ENCODE results near the gene DHX34. TPM values are rescaled to one million over a fixed set of nuclear protein-coding genes. Genes with fewer than 3 reads are reported as not detected.
A peak's percentile ranks its signal among the peaks of the same experiment; 100 is the strongest.

Gene DHX34
- total RNA-seq, 1 experiment from 2014 or later = 38.2 TPM

GRCh38 chr19:47352095-47352494 lies 3.0 kb downstream of the DHX34 start:
- Histone ChIP-seq H2AK5ac (ENCODE audit: insufficient read length, low read length) (no peak overlapping the region), H3K14ac (ENCODE audit: insufficient read depth, low read length) (no peak overlapping the region), H4K5ac (ENCODE audit: insufficient read length, low read depth, low read length) (no peak overlapping the region), H3K9ac (ENCODE audit: extremely low read depth, insufficient read length, low read length) (no peak overlapping the region), H3K18ac (ENCODE audit: insufficient read length, low read depth, low read length) (no peak overlapping the region), H3K4me2 (ENCODE audit: insufficient read depth, insufficient read length, low read length) (peak overlapping the region; percentile 6), H4K8ac (replicated peaks; ENCODE audit: insufficient read length, low read depth, low read length) (no peak overlapping the region), H2BK15ac (ENCODE audit: low read depth, low read length) (no peak overlapping the region), H3K27ac (ENCODE audit: insufficient read length, low read depth, low read length) (no peak overlapping the region), H3K56ac (ENCODE audit: insufficient read length, low read depth, low read length) (no peak overlapping the region), H3K9me3 (ENCODE audit: control insufficient read depth, low read depth, low read length) (no peaks in the 10 kb centered on the region), H3K23me2 (ENCODE audit: insufficient read length, low read depth, low read length, poor library complexity, severe bottlenecking) (peaks cover 6% of the 10 kb centered on the region), H2BK120ac (ENCODE audit: low read depth, low read length, poor library complexity, severe bottlenecking) (no peak overlapping the region), H3K27me3 (ENCODE audit: insufficient read depth, low read length) (no peaks in the 10 kb centered on the region), H3K79me1 (ENCODE audit: insufficient read depth, low read depth, low read length, poor library complexity, severe bottlenecking) (peaks cover 14% of the 10 kb centered on the region), H2AFZ (ENCODE audit: low read length) (no peak overlapping the region), H3K23ac (ENCODE audit: insufficient read length, low read depth, low read length) (no peak overlapping the region), H3K4me1 (ENCODE audit: insufficient read depth, low read length) (peaks cover 4% of the 10 kb centered on the region; the same call in 1 of the 2 replicates), H3K79me2 (ENCODE audit: insufficient read depth, low read length) (peaks cover 9% of the 10 kb centered on the region; the same call in 1 of the 2 replicates), H4K91ac (ENCODE audit: insufficient read length, low read depth, low read length) (no peak overlapping the region), H2BK12ac (ENCODE audit: insufficient read length, low read depth, low read length) (no peak overlapping the region), H4K20me1 (ENCODE audit: control insufficient read depth, insufficient read depth, insufficient read length) (no peaks in the 10 kb centered on the region), H2BK20ac (ENCODE audit: low read depth, low read length, poor library complexity, severe bottlenecking) (no peak overlapping the region), H2BK5ac (ENCODE audit: insufficient read length, low read length) (no peak overlapping the region), H3K4ac (ENCODE audit: low read depth, low read length) (no peak overlapping the region; the same call in 1 of the 2 replicates), H3T11ph (ENCODE audit: low read length) (peak overlapping the region; percentile 23)
- H3K4me3 Mint-ChIP-seq = 0 out of 5 replicates have a peak overlapping the region, but pooled peaks of 1 of the 2 experiments have one; percentile 47
- peaks cover 3% of the 10 kb centered on the region in 2 experiments; a peak in 3 of 5 replicates for H3K9me3 Mint-ChIP-seq
- peaks cover 50 to 73% (median 69%) of the 10 kb centered on the region in 3 experiments for H3K36me3 Mint-ChIP-seq (ENCODE audit: insufficient read depth in 1 of 3, low read depth in 3 of 3)
- no CpG with 5 or more reads among the region's 2 CpGs for WGBS (ENCODE audit: extremely low coverage, insufficient read length, low lambda C conversion rate)
- peaks cover 13% of the 10 kb centered on the region for H3K27me3 Mint-ChIP-seq (ENCODE audit: low read depth)
- no peak for DNase-seq
- TF ChIP-seq, protein P1, sequence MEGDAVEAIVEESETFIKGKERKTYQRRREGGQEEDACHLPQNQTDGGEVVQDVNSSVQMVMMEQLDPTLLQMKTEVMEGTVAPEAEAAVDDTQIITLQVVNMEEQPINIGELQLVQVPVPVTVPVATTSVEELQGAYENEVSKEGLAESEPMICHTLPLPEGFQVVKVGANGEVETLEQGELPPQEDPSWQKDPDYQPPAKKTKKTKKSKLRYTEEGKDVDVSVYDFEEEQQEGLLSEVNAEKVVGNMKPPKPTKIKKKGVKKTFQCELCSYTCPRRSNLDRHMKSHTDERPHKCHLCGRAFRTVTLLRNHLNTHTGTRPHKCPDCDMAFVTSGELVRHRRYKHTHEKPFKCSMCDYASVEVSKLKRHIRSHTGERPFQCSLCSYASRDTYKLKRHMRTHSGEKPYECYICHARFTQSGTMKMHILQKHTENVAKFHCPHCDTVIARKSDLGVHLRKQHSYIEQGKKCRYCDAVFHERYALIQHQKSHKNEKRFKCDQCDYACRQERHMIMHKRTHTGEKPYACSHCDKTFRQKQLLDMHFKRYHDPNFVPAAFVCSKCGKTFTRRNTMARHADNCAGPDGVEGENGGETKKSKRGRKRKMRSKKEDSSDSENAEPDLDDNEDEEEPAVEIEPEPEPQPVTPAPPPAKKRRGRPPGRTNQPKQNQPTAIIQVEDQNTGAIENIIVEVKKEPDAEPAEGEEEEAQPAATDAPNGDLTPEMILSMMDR (conservative IDR thresholded peaks at IDR 0.05) = no peak
- H3K27ac Mint-ChIP-seq = peak overlapping the region in 1 of 3 experiments; percentile 84; a peak in 2 of 7 replicates
- peaks cover 26 to 31% of the 10 kb centered on the region in 2 experiments for H3K4me1 Mint-ChIP-seq
